GM18505 (cell line): ENCODE measurements around the gene BCKDHB.

Experiments
- ATAC-seq: cut with Tn5 transposase; IDR thresholded peaks from one replicate; pipeline ENCODE4 v1.9.1; 2021; ENCODE audit not compliant: unreplicated experiment
- POLR2A ChIP-seq: IDR thresholded peaks from 4 replicates; pipeline ENCODE4 v1.6.1; 2011; ENCODE audit warnings: borderline replicate concordance; ENCODE audit not compliant: insufficient read depth, insufficient read length; ENCODE audit errors: extremely low read depth

BCKDHB gene

DNA sequence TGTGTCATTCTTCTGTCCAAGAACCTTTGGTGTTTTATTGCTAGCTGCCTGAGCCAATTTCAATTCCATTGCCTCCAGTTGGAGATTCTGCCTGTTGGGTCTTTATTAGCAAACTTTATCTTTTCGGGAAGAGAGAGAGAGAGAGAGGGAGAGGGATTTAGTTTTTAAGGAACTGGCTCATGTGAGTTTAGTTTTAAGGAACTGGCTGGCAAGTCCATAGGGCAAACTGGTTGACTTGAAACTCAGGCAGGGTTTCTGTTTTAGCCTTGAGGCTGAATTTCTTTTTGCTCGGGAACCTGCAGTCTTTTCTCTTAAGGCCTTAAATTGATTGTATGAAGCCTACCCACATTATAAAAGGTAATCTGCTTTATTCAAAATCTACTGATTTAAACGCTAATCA is 23.0 kb downstream of the BCKDHB start:
- no peak for TF ChIP-seq POLR2A

DNA sequence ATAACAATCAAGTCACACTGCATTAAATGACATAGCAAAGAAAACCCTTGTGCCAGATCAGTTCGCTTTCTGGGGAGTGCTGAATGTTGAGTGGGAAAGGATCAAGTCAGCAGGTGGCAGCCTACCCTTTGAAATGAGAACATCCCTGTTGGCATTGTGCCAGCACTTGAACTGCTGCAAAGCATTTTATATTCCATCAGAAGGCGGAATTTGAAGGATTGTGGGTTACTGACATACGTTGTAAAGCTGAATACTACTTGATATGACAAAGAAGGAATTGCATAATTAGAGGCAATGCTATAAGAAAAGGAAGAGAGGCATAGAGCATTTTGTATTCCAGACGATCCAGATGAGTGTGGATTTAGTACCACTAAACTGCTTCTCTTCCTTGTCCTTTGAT is 26.5 kb downstream of the BCKDHB start:
- TF ChIP-seq POLR2A = no peak
- ATAC-seq = no peak

More for the DNA sequence above, 23.0 kb downstream of the BCKDHB start:
- no peak for ATAC-seq

DNA sequence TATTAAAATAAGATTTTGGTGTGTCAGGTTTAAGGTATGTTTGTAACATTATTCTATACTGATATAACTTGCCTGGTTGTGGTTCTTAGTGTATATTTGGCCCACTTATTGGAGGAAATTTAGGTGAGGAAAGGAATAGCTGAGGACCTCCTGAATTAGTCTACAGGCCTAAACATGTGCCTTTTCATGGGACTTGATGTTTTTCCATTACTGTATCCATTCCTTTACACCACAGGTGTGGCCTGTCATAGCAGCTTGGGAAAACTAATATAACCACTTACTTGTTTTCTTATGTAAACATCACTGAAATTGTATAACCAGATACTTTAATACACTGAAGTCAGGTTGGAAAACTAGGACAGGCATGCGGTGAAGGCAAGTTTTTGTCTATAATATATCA is 27.6 kb downstream of the BCKDHB start:
- ATAC-seq = no peak
- TF ChIP-seq POLR2A = no peak

- ATAC-seq = no peak
- TF ChIP-seq POLR2A = no peak
Observed at GRCh38 chr6:80142586-80142985, 36.1 kb downstream of the BCKDHB start.

GRCh38 chr6:80143419-80143937 is 37.0 kb downstream of the BCKDHB start:
- TF ChIP-seq POLR2A = no peak
- ATAC-seq = no peak

GRCh38 chr6:80144753-80145315 is 38.4 kb downstream of the BCKDHB start:
- no peak for TF ChIP-seq POLR2A
- ATAC-seq = no peak

DNA sequence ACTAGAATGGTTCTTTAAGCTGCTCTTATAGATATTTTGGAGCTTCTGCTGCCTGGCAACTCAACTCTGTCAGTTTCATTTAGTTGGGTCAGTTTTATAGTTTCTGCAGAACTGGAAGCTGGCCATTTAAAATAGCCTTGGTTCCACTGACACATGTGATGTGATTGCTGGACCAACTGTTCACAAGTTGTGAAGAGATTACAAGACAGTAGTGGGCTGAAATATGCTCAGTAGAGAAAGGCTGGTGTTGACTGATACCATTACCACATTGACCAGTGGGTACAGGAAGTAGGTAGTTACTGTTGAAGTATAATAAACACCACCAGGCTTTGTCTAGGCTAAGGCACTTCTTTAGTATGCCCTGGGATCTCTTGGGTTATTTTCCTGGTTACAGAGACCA is 39.0 kb downstream of the BCKDHB start:
- TF ChIP-seq POLR2A = no peak
- peak; percentile 74 for ATAC-seq

- ATAC-seq = no peak
- TF ChIP-seq POLR2A = no peak
Observed at GRCh38 chr6:80145921-80146320, 39.5 kb downstream of the BCKDHB start.

- no peak for ATAC-seq
- TF ChIP-seq POLR2A = no peak
Observed at GRCh38 chr6:80148220-80148619, 41.7 kb downstream of the BCKDHB start.

- ATAC-seq = no peak
- no peak for TF ChIP-seq POLR2A
Observed at GRCh38 chr6:80151635-80152034, 45.2 kb downstream of the BCKDHB start.

DNA sequence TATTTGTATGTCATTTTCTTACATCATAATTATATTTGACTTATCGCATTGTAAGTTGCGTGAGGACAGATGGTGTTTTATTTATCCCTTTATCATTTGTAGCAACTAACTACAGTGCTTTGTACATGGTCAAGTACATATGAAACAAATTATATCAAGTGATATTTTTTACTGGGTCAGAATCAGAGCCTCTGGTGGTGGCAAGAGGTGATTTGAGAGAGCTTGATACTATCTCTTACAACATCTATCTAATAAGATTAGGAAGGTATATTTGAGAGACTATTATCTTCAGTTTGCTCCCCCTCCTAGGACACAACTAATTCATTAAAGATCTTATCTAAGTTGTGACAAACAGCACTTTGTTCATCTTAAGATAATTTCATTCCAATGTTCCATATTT is 47.7 kb downstream of the BCKDHB start:
- TF ChIP-seq POLR2A = no peak
- ATAC-seq = no peak

GRCh38 chr6:80156221-80156620 is 49.8 kb downstream of the BCKDHB start:
- ATAC-seq = no peak
- no peak for TF ChIP-seq POLR2A

- ATAC-seq = no peak
- no peak for TF ChIP-seq POLR2A
Observed at GRCh38 chr6:80158478-80158989, 52.1 kb downstream of the BCKDHB start.

DNA sequence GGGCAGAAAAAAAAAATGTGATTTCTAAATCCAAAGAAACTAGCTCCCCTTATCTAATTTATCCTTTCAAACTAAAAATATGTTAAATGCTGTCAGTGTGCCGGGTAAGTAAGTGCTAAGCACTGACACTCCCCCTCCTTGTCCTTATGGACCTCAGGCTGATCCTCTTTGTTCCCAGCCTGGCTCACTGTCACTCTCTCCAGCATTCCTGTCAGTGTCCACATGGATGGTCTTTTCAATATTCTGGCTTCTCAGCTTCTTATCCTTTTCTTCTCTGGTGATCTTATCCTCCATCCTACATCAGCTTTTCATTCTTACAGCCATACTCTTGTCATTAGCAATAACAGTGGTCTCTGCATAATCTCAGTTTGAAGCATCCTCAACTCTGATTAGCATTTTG is 55.0 kb downstream of the BCKDHB start:
- TF ChIP-seq POLR2A = no peak
- ATAC-seq = no peak
